ENCODE results near the gene BTBD1. TPM values are rescaled to one million over a fixed set of nuclear protein-coding genes. Genes with fewer than 3 reads are reported as not detected.

The BTBD1 gene
- total RNA-seq, 1 donor, result 48.2 TPM

Small RNA genes within 50 kb of the gene (small RNA-seq; reads per million reads assigned to genes)
- gene MIR4515, result not detected

Other genes with a start within 250 kb of the BTBD1 start
- 14.8 TPM for gene HOMER2, start 114.5 kb downstream of the BTBD1 start, total RNA-seq
- 13.5 TPM for gene RAMAC, start 81.0 kb downstream of the BTBD1 start, total RNA-seq
- 13.2 TPM for gene C15orf40, start 55.6 kb downstream of the BTBD1 start, total RNA-seq
- gene TM6SF1, start 40.4 kb upstream of the BTBD1 start, total RNA-seq, result 2.4 TPM
- gene HDGFL3, start 140.6 kb upstream of the BTBD1 start, total RNA-seq, result 6.2 TPM
- gene BNC1, start 217.4 kb upstream of the BTBD1 start, total RNA-seq, result not detected